Heart left ventricle (tissue), 13 donors: Measurements from ENCODE around the gene SESN2.

Experiments used
- CTCF ChIP-seq, 12 donors: fragments of 200-600 bp; sonication (generic) in 4 of 12; IDR thresholded peaks; one replicate each; pipeline versions ENCODE4 v1.5.0 to v1.8.0; 2018 to 2022; ENCODE audit warnings: antibody characterized with exemption in 12 of 12, mild to moderate bottlenecking in 5 of 12
- POLR2A ChIP-seq, 2 donors: fragments of 450-650 bp; IDR thresholded peaks; one replicate each; pipeline ENCODE4 v1.6.1; 2017; ENCODE audit warnings: antibody characterized with exemption in 2 of 2, mild to moderate bottlenecking in 2 of 2, moderate library complexity in 2 of 2
- donor health status: ischemic (EF 13 %, LVEDD 7.1; RV severe dilation, severe dysfunction).
- donor health status: DM: no; HTN: yes; CAD: no.
- donor health status: DM: no; HTN: no; CAD: no.
- donor health status: ischemic (EF 25% LVEDD 6.9; RV normal size, moderate dysfunction).
- donor health status: ischemic (EF 25% LVEDD 5.7; RV mildly dilated, moderate dysfunction).
- donor health status: ischemic (EF 35%, LVEDD 5.7; RV mildly dilated, moderate dysfunction).
- donor health status: nonischemic (EF 11% LVEDD 7.7; RV severe dilation, severe dysfunction).
- donor health status: DM: yes; HTN: yes; CAD: no.
- donor health status: PGD.
- donor health status: ischemic (EF 29% LVEDD 5.4; RV normal size, mild dysfunction).
- donor health status: nonischemic (EF 23%, LVEDD 6.1; RV moderate dilation, normal function).

DNA sequence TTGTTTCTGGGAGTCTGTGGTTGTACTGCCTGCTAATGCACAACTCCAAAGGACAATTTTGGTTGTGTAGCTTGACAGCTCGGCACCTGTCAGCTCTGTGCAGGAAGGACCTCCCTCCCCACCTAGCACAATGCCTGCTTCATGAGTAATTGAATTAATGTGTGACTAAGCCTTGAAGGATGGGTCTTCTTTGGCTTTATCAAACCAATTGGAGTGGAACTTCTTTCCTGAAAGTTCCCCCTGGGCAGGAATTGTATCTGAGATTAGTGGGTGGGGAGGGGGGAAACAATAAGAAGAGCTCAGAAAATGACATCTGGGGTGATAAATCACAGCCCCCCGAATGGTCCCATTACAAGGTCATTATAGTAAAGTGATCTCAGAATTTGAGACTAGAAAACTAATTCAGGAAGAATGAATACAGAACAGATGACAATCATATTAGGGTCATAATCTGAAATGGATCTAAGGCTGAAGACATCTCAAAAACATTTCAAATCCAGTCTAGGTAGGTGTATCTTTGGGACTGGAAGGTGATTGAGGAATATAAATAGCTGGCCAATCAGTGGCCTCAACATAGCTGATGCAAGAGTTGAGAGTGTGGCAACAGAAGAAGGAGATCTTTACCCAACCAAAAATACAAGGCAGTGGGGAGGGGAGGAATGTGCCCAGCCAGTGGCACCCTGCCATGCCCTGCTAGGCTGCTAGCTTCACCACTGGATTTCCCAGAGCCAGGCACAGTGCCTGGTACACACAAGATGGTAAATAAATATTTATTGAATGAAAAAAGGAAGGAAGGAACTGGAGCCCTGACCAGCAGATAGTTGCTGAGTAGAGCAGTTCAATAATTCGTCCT lies 10.1 kb upstream of the SESN2 start:
- TF ChIP-seq CTCF (IDR thresholded peaks at IDR 0.05) (no peak), POLR2A (IDR thresholded peaks at IDR 0.05) (no peak)
